ENCODE results near the gene IGHMBP2. TPM values are rescaled to one million over a fixed set of nuclear protein-coding genes. Genes with fewer than 3 reads are reported as not detected.

IGHMBP2 gene
- total RNA-seq, 1 donor from 2014 or later, result 30.8 TPM

DNA sequence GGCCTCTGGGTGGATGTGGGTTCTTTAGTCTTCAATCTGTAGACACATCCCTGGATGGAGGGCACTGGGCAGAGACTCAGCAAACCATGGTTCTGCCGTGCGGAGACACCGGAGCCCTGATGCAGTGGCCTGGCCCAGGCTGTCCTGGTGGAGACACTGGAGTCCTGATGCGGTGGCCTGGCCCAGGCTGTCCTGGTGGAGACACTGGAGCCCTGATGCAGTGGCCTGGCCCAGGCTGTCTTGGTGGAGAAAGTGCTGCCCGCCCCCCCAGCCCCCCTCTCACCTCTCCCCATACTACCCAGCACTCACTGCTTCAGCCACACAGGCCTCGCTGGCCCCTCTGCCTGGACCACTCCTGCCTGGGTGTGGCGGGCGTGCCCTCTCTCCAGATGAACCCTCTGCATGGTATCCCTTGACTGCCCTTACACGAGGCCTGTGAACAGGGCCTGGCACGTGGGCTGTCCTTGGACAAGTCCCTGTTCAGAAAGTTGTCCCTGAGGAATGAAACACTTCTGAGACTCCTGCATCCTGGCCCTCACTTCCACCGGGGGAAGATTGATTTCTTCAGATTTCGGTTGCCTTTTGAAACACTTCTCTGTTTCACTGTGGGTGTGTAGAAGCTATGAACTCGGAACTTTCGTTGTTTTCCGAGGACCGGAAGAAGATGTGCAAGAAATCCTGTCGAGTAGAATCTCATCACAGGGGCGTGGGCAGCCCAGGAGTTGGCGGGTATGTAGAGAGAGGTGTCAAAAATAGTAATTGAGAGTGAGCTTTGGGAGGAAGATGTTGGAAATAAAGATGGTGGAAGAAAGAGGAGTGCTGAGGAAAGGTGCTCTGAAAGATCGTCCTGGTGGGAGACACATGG lies 26.2 kb downstream of the IGHMBP2 start:
- DNase-seq, result no peak
- TF ChIP-seq, protein P1, sequence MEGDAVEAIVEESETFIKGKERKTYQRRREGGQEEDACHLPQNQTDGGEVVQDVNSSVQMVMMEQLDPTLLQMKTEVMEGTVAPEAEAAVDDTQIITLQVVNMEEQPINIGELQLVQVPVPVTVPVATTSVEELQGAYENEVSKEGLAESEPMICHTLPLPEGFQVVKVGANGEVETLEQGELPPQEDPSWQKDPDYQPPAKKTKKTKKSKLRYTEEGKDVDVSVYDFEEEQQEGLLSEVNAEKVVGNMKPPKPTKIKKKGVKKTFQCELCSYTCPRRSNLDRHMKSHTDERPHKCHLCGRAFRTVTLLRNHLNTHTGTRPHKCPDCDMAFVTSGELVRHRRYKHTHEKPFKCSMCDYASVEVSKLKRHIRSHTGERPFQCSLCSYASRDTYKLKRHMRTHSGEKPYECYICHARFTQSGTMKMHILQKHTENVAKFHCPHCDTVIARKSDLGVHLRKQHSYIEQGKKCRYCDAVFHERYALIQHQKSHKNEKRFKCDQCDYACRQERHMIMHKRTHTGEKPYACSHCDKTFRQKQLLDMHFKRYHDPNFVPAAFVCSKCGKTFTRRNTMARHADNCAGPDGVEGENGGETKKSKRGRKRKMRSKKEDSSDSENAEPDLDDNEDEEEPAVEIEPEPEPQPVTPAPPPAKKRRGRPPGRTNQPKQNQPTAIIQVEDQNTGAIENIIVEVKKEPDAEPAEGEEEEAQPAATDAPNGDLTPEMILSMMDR (IDR thresholded peaks at IDR 0.05; ENCODE audit: partially characterized antibody, unreplicated experiment), result no peak
- H3K4me1 Mint-ChIP-seq (ENCODE audit: low read depth, unreplicated experiment), result no peaks in the 10 kb centered on the region
- H3K27me3 Mint-ChIP-seq (ENCODE audit: unreplicated experiment), result peaks cover 8% of the 10 kb centered on the region
- H3K4me3 Mint-ChIP-seq (ENCODE audit: unreplicated experiment), result no peak overlapping the region
- peak overlapping the region; percentile 18 for H3K27ac Mint-ChIP-seq (ENCODE audit: unreplicated experiment)
- H3K9me3 Mint-ChIP-seq (ENCODE audit: unreplicated experiment), result peaks cover 11% of the 10 kb centered on the region
- H3K36me3 Mint-ChIP-seq (ENCODE audit: unreplicated experiment), result peaks cover 23% of the 10 kb centered on the region

DNA sequence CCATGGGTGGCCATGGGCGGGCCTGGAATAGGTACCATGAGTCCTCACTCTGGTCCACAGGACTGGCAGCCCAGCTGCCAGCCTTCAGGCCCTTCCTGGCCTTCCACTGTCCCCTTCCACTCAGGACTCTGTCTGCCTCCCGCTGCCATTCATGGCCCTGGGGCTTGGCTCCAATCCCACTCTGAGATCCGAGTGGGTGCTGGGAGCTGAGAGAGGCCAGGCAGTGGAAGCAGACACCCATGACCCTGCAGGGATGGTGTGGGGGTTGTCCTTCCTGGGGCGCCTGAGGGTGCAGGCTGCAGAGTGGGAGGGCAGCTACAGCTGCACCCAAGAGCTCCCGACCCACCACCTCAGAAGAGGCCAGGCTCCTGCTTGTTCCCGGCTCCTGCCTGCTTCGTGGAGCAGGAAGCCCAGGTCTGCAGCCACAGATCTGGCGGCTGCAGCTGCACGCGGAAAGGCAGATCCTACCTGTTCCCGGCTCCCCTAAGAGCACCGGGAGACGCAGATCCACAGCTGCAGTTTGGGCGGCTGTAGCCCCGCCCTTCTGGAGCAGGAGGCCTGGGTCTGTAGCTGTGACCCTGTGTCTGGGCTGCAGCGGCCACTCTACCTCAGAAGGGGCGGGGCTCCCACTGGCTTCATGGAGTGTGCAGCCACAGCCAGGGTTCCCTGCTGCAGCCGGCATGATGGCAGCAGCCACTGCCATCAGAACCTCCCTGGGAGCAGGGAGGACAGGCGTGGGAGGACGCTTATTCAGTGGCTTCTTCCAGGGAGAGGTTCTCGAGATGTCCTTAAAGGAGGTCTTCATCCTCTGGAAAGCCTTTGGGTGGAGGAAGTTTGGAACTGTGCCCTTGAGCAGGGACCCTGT lies 27.5 kb downstream of the IGHMBP2 start:
- Mint-ChIP-seq H3K27me3 (ENCODE audit: unreplicated experiment) (peaks cover 11% of the 10 kb centered on the region), H3K4me1 (ENCODE audit: low read depth, unreplicated experiment) (no peaks in the 10 kb centered on the region), H3K27ac (ENCODE audit: unreplicated experiment) (no peak overlapping the region), H3K36me3 (ENCODE audit: unreplicated experiment) (peaks cover 13% of the 10 kb centered on the region), H3K4me3 (ENCODE audit: unreplicated experiment) (no peak overlapping the region), H3K9me3 (ENCODE audit: unreplicated experiment) (peaks cover 5% of the 10 kb centered on the region)
- DNase-seq, result no peak
- TF ChIP-seq, protein P1 (IDR thresholded peaks at IDR 0.05; ENCODE audit: partially characterized antibody, unreplicated experiment), result no peak

DNA sequence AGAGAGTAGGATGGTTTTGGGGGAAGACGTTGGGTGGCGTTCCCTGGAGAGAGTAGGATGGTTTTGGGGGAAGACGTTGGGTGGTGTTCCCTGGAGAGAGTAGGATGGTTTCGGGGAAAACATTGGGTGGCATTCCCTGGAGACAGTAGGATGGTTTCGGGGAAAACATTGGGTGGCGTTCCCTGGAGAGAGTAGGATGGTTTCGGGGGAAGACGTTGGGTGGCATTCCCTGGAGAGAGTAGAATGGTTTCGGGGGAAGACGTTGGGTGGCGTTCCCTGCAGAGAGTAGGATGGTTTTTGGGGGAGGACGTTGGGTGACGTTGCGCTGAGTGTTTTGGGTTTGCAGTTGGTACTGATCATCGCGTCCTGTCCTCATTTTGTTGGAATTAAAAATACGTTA lies 28.2 kb downstream of the IGHMBP2 start:
- Mint-ChIP-seq H3K9me3 (ENCODE audit: unreplicated experiment) (peaks cover 5% of the 10 kb centered on the region), H3K27ac (ENCODE audit: unreplicated experiment) (no peak overlapping the region), H3K36me3 (ENCODE audit: unreplicated experiment) (peaks cover 12% of the 10 kb centered on the region), H3K27me3 (ENCODE audit: unreplicated experiment) (peaks cover 11% of the 10 kb centered on the region), H3K4me3 (ENCODE audit: unreplicated experiment) (peak overlapping the region; percentile 20), H3K4me1 (ENCODE audit: low read depth, unreplicated experiment) (no peaks in the 10 kb centered on the region)
- TF ChIP-seq, protein P1 (IDR thresholded peaks at IDR 0.05; ENCODE audit: partially characterized antibody, unreplicated experiment), result no peak
- DNase-seq, result no peak

DNA sequence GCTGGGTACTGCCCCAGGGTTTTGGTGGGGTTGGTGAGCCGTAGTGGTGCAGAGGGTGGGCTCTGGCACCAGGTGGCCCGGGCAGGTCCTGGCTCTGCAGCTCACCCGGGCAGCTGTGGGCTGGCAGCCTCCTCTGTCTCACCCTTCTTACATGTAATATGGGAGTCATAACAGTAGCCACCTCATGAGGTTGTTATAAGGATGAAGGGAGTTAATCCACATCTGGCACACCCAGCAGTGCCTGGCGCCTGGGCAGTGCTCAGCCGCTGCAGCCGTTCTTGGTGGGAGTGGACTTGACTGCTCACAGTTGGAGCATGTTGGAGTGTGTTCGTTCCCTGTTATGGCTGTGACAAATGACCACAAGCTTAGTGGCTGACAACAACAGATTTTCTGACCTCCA lies 28.7 kb downstream of the IGHMBP2 start:
- H3K27ac Mint-ChIP-seq (ENCODE audit: unreplicated experiment), result no peak overlapping the region
- H3K36me3 Mint-ChIP-seq (ENCODE audit: unreplicated experiment), result peaks cover 7% of the 10 kb centered on the region
- peaks cover 11% of the 10 kb centered on the region for H3K27me3 Mint-ChIP-seq (ENCODE audit: unreplicated experiment)
- H3K9me3 Mint-ChIP-seq (ENCODE audit: unreplicated experiment), result peaks cover 4% of the 10 kb centered on the region
- TF ChIP-seq, protein P1 (IDR thresholded peaks at IDR 0.05; ENCODE audit: partially characterized antibody, unreplicated experiment), result no peak
- no peaks in the 10 kb centered on the region for H3K4me1 Mint-ChIP-seq (ENCODE audit: low read depth, unreplicated experiment)
- H3K4me3 Mint-ChIP-seq (ENCODE audit: unreplicated experiment), result no peak overlapping the region
- DNase-seq, result no peak
